ENCODE measurements around the gene SLC50A1.

SLC50A1 gene

GRCh38 chr1:155184835-155185782, 49.5 kb downstream of the SLC50A1 start:
- TF ChIP-seq, protein P1, sequence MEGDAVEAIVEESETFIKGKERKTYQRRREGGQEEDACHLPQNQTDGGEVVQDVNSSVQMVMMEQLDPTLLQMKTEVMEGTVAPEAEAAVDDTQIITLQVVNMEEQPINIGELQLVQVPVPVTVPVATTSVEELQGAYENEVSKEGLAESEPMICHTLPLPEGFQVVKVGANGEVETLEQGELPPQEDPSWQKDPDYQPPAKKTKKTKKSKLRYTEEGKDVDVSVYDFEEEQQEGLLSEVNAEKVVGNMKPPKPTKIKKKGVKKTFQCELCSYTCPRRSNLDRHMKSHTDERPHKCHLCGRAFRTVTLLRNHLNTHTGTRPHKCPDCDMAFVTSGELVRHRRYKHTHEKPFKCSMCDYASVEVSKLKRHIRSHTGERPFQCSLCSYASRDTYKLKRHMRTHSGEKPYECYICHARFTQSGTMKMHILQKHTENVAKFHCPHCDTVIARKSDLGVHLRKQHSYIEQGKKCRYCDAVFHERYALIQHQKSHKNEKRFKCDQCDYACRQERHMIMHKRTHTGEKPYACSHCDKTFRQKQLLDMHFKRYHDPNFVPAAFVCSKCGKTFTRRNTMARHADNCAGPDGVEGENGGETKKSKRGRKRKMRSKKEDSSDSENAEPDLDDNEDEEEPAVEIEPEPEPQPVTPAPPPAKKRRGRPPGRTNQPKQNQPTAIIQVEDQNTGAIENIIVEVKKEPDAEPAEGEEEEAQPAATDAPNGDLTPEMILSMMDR (IDR thresholded peaks at IDR 0.05; ENCODE audit: extremely low read depth, insufficient read depth, missing control alignments): peak; percentile 25
- DNase-seq (ENCODE audit: low spot score): peak; percentile 83
- in situ Hi-C loops (cut with MboI; ENCODE audit: low pct_unique_long_range_greater_than_20kb, low sequenced_read_pairs, unreplicated experiment): no loop called here

DNA sequence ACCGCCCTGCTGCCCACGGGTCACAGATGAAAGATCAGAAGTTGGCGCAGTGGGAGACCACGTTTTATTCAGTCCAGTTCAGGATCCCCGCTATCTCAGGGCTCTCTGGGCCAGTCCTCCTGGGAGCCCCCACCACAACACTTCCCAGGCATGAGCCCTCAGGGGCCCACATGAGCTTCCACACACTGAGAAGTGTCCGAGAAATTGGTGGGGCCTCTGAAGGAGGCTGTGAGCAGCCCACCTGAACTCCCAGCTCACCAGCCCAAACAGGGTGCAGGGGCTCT, 50.1 kb downstream of the SLC50A1 start:
- TF ChIP-seq, protein P1 (IDR thresholded peaks at IDR 0.05; ENCODE audit: extremely low read depth, insufficient read depth, missing control alignments): no peak
- no peak for DNase-seq (ENCODE audit: low spot score)
- in situ Hi-C loops (cut with MboI; ENCODE audit: low pct_unique_long_range_greater_than_20kb, low sequenced_read_pairs, unreplicated experiment): no loop called here

GRCh38 chr1:155186067-155186793, 50.6 kb downstream of the SLC50A1 start:
- no peak for DNase-seq (ENCODE audit: low spot score)
- in situ Hi-C loops (cut with MboI; ENCODE audit: low pct_unique_long_range_greater_than_20kb, low sequenced_read_pairs, unreplicated experiment): no loop called here
- TF ChIP-seq, protein P1 (IDR thresholded peaks at IDR 0.05; ENCODE audit: extremely low read depth, insufficient read depth, missing control alignments): no peak

DNA sequence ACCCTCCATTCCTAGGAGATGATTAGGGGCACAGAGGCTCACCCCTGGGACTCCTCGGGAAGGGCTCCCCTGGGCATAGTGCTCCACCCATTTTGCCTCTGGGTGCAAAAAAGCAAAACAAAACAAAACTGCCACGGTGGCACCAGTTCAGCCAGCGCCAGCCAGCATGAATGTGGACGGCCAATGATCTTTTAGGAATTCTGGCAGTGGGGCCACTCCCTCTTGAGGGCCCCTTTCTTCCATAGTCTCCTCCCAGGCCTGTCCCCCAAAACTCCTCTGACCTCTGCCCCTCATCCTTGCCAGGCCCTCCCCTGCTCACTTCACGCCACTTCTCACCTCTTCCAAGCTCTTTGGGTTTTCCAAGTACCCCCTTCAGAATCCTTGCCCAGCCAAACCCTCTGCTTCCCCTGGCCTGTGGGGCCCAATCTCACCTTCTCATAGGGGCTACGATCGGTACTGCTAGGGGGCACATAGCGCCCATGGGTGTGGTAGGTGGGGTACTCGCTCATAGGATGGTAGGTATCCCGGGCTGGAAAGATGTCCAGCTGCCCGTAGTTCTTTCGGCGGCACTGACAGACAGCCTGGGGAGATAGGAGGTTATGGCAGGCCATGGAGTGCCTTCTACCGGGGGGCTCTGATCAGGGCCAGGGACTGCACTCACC, 51.3 kb downstream of the SLC50A1 start:
- TF ChIP-seq, protein P1 (IDR thresholded peaks at IDR 0.05; ENCODE audit: extremely low read depth, insufficient read depth, missing control alignments): no peak
- in situ Hi-C loops (cut with MboI; ENCODE audit: low pct_unique_long_range_greater_than_20kb, low sequenced_read_pairs, unreplicated experiment): no loop called here
- DNase-seq (ENCODE audit: low spot score): no peak

GRCh38 chr1:155187456-155187891, 51.8 kb downstream of the SLC50A1 start:
- DNase-seq (ENCODE audit: low spot score): no peak
- in situ Hi-C loops (cut with MboI; ENCODE audit: low pct_unique_long_range_greater_than_20kb, low sequenced_read_pairs, unreplicated experiment): no loop called here
- TF ChIP-seq, protein P1 (IDR thresholded peaks at IDR 0.05; ENCODE audit: extremely low read depth, insufficient read depth, missing control alignments): no peak

DNA sequence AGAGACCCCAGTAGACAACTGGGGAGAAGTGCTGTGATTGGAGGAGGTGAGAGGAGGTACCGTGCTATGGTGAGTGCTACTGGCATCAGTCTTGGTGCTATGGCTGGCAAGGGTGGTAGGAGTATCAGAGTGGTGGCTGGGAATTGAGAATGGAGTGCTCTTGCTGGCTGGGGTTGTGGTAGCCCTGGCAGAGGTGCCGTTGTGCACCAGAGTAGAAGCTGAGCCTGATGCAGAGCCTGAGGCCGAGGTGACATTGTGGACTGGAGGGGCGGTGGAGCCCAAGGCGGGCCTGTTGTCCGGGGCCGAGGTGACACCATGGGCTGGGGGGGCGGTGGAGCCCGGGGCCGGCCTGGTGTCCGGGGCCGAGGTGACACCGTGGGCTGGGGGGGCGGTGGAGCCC, 52.6 kb downstream of the SLC50A1 start:
- TF ChIP-seq, protein P1 (IDR thresholded peaks at IDR 0.05; ENCODE audit: extremely low read depth, insufficient read depth, missing control alignments): no peak
- in situ Hi-C loops (cut with MboI; ENCODE audit: low pct_unique_long_range_greater_than_20kb, low sequenced_read_pairs, unreplicated experiment): no loop called here

More for the DNA sequence above, 52.6 kb downstream of the SLC50A1 start:
- no peak for DNase-seq (ENCODE audit: low spot score)
